ENCODE measurements around the gene TCF23. TPM values are rescaled to one million over a fixed set of nuclear protein-coding genes. Genes with fewer than 3 reads are reported as not detected.
"Not testable (repeated sequence)": the region's sequence is repeated elsewhere in the genome, so short reads cannot be mapped to it uniquely, and the experiment has no call there.

Gene TCF23
- total RNA-seq: 0.52 TPM

- Histone ChIP-seq H3K9me3 (ENCODE audit: control insufficient read depth in 3 of 3, low read length in 3 of 3) (no peaks in the 10 kb centered on the region), H3K4me1 (ENCODE audit: control insufficient read depth in 3 of 3, insufficient read depth in 3 of 3, low read length in 3 of 3) (peaks cover 0 to 19% (median 3%) of the 10 kb centered on the region in 3 donors), H3K36me3 (ENCODE audit: control insufficient read depth in 3 of 3, insufficient read depth in 3 of 3, low read length in 3 of 3) (no peaks in the 10 kb centered on the region), H3K9ac (ENCODE audit: low read depth in 1 of 3, low read length in 3 of 3) (no peak within 1 kb of the TSS), H3K27me3 (ENCODE audit: control insufficient read depth in 3 of 3, insufficient read depth in 3 of 3, low read length in 3 of 3) (peaks cover 0 to 4% (median 0%) of the 10 kb centered on the region in 3 donors), H3K4me3 (ENCODE audit: low read length in 3 of 3) (no peak within 1 kb of the TSS), H3K27ac (ENCODE audit: low read depth, low read length) (no peak within 1 kb of the TSS)
Observed at GRCh38 chr2:27148801-27149439, at the start of gene TCF23. TSS of gene TCF23 (plus strand) at chr2:27149004. CDS start at chr2:27149134, 130 bp downstream.

GRCh38 chr2:27099334-27099955 is 49.4 kb upstream of the TCF23 start:
- no peaks in the 10 kb centered on the region for H3K27me3 ChIP-seq (ENCODE audit: control insufficient read depth in 3 of 3, insufficient read depth in 3 of 3, low read length in 3 of 3)
- H3K4me3 ChIP-seq (ENCODE audit: low read length in 3 of 3): no peak overlapping the region
- H3K27ac ChIP-seq (ENCODE audit: low read depth, low read length): no peak overlapping the region
- H3K4me1 ChIP-seq (ENCODE audit: control insufficient read depth in 3 of 3, insufficient read depth in 3 of 3, low read length in 3 of 3): peaks cover 11 to 16% (median 13%) of the 10 kb centered on the region in 3 donors
- no peak overlapping the region for H3K9ac ChIP-seq (ENCODE audit: low read depth in 1 of 3, low read length in 3 of 3)
- H3K36me3 ChIP-seq (ENCODE audit: control insufficient read depth in 3 of 3, insufficient read depth in 3 of 3, low read length in 3 of 3): peaks cover 0 to 2% (median 0%) of the 10 kb centered on the region in 3 donors
- H3K9me3 ChIP-seq (ENCODE audit: control insufficient read depth in 3 of 3, low read length in 3 of 3): no peaks in the 10 kb centered on the region

GRCh38 chr2:27100036-27100435 is 48.8 kb upstream of the TCF23 start:
- no peaks in the 10 kb centered on the region for H3K27me3 ChIP-seq (ENCODE audit: control insufficient read depth in 3 of 3, insufficient read depth in 3 of 3, low read length in 3 of 3)
- H3K36me3 ChIP-seq (ENCODE audit: control insufficient read depth in 3 of 3, insufficient read depth in 3 of 3, low read length in 3 of 3): peaks cover 0 to 2% (median 0%) of the 10 kb centered on the region in 3 donors
- no peak overlapping the region for H3K27ac ChIP-seq (ENCODE audit: low read depth, low read length)
- H3K9me3 ChIP-seq (ENCODE audit: control insufficient read depth in 3 of 3, low read length in 3 of 3): no peaks in the 10 kb centered on the region
- H3K9ac ChIP-seq (ENCODE audit: low read depth in 1 of 3, low read length in 3 of 3): no peak overlapping the region
- H3K4me1 ChIP-seq (ENCODE audit: control insufficient read depth in 3 of 3, insufficient read depth in 3 of 3, low read length in 3 of 3): peaks cover 11 to 16% (median 13%) of the 10 kb centered on the region in 3 donors
- no peak overlapping the region for H3K4me3 ChIP-seq (ENCODE audit: low read length in 3 of 3)

- no peaks in the 10 kb centered on the region for H3K27me3 ChIP-seq (ENCODE audit: control insufficient read depth in 3 of 3, insufficient read depth in 3 of 3, low read length in 3 of 3)
- H3K27ac ChIP-seq (ENCODE audit: low read depth, low read length): no peak overlapping the region
- H3K9me3 ChIP-seq (ENCODE audit: control insufficient read depth in 3 of 3, low read length in 3 of 3): no peaks in the 10 kb centered on the region
- H3K4me3 ChIP-seq (ENCODE audit: low read length in 3 of 3): no peak overlapping the region
- H3K4me1 ChIP-seq (ENCODE audit: control insufficient read depth in 3 of 3, insufficient read depth in 3 of 3, low read length in 3 of 3): no peaks in the 10 kb centered on the region
- H3K36me3 ChIP-seq (ENCODE audit: control insufficient read depth in 3 of 3, insufficient read depth in 3 of 3, low read length in 3 of 3): peaks cover 0 to 2% (median 0%) of the 10 kb centered on the region in 3 donors
- H3K9ac ChIP-seq (ENCODE audit: low read depth in 1 of 3, low read length in 3 of 3): no peak overlapping the region
Observed at GRCh38 chr2:27102329-27102728, 46.5 kb upstream of the TCF23 start.

- no peaks in the 10 kb centered on the region for H3K4me1 ChIP-seq (ENCODE audit: control insufficient read depth in 3 of 3, insufficient read depth in 3 of 3, low read length in 3 of 3)
- no peaks in the 10 kb centered on the region for H3K36me3 ChIP-seq (ENCODE audit: control insufficient read depth in 3 of 3, insufficient read depth in 3 of 3, low read length in 3 of 3)
- H3K27me3 ChIP-seq (ENCODE audit: control insufficient read depth in 3 of 3, insufficient read depth in 3 of 3, low read length in 3 of 3): no peaks in the 10 kb centered on the region
- H3K4me3 ChIP-seq (ENCODE audit: low read length in 3 of 3): no peak overlapping the region
- H3K27ac ChIP-seq (ENCODE audit: low read depth, low read length): no peak overlapping the region
- no peak overlapping the region for H3K9ac ChIP-seq (ENCODE audit: low read depth in 1 of 3, low read length in 3 of 3)
- no peaks in the 10 kb centered on the region for H3K9me3 ChIP-seq (ENCODE audit: control insufficient read depth in 3 of 3, low read length in 3 of 3)
Observed at GRCh38 chr2:27105981-27106380, 42.8 kb upstream of the TCF23 start.

- Histone ChIP-seq H3K9me3 (ENCODE audit: control insufficient read depth in 3 of 3, low read length in 3 of 3) (no peaks in the 10 kb centered on the region), H3K4me1 (ENCODE audit: control insufficient read depth in 3 of 3, insufficient read depth in 3 of 3, low read length in 3 of 3) (no peaks in the 10 kb centered on the region), H3K36me3 (ENCODE audit: control insufficient read depth in 3 of 3, insufficient read depth in 3 of 3, low read length in 3 of 3) (no peaks in the 10 kb centered on the region), H3K27ac (ENCODE audit: low read depth, low read length) (no peak overlapping the region), H3K9ac (ENCODE audit: low read depth in 1 of 3, low read length in 3 of 3) (peak overlapping the region in 1 of 3 donors; percentile 25), H3K27me3 (ENCODE audit: control insufficient read depth in 3 of 3, insufficient read depth in 3 of 3, low read length in 3 of 3) (no peaks in the 10 kb centered on the region), H3K4me3 (ENCODE audit: low read length in 3 of 3) (no peak overlapping the region)
Observed at GRCh38 chr2:27108221-27108620, 40.6 kb upstream of the TCF23 start.

GRCh38 chr2:27109083-27109482 is 39.7 kb upstream of the TCF23 start:
- Histone ChIP-seq H3K4me3 (ENCODE audit: low read length in 3 of 3) (no peak overlapping the region), H3K36me3 (ENCODE audit: control insufficient read depth in 3 of 3, insufficient read depth in 3 of 3, low read length in 3 of 3) (no peaks in the 10 kb centered on the region), H3K4me1 (ENCODE audit: control insufficient read depth in 3 of 3, insufficient read depth in 3 of 3, low read length in 3 of 3) (no peaks in the 10 kb centered on the region), H3K27ac (ENCODE audit: low read depth, low read length) (no peak overlapping the region), H3K27me3 (ENCODE audit: control insufficient read depth in 3 of 3, insufficient read depth in 3 of 3, low read length in 3 of 3) (no peaks in the 10 kb centered on the region), H3K9ac (ENCODE audit: low read depth in 1 of 3, low read length in 3 of 3) (no peak overlapping the region), H3K9me3 (ENCODE audit: control insufficient read depth in 3 of 3, low read length in 3 of 3) (no peaks in the 10 kb centered on the region)

- not testable (repeated sequence) for H3K27ac ChIP-seq (ENCODE audit: low read depth, low read length); H3K4me1 ChIP-seq (ENCODE audit: control insufficient read depth in 3 of 3, insufficient read depth in 3 of 3, low read length in 3 of 3); H3K9me3 ChIP-seq (ENCODE audit: control insufficient read depth in 3 of 3, low read length in 3 of 3); H3K27me3 ChIP-seq (ENCODE audit: control insufficient read depth in 3 of 3, insufficient read depth in 3 of 3, low read length in 3 of 3); H3K9ac ChIP-seq (ENCODE audit: low read depth in 1 of 3, low read length in 3 of 3); H3K4me3 ChIP-seq (ENCODE audit: low read length in 3 of 3); H3K36me3 ChIP-seq (ENCODE audit: control insufficient read depth in 3 of 3, insufficient read depth in 3 of 3, low read length in 3 of 3)
Observed at GRCh38 chr2:27110603-27111352, 38.0 kb upstream of the TCF23 start.

GRCh38 chr2:27111392-27112078 is 37.3 kb upstream of the TCF23 start:
- not testable (repeated sequence) for H3K27me3 ChIP-seq (ENCODE audit: control insufficient read depth in 3 of 3, insufficient read depth in 3 of 3, low read length in 3 of 3); H3K36me3 ChIP-seq (ENCODE audit: control insufficient read depth in 3 of 3, insufficient read depth in 3 of 3, low read length in 3 of 3); H3K9me3 ChIP-seq (ENCODE audit: control insufficient read depth in 3 of 3, low read length in 3 of 3); H3K4me1 ChIP-seq (ENCODE audit: control insufficient read depth in 3 of 3, insufficient read depth in 3 of 3, low read length in 3 of 3); H3K4me3 ChIP-seq (ENCODE audit: low read length in 3 of 3); H3K27ac ChIP-seq (ENCODE audit: low read depth, low read length); H3K9ac ChIP-seq (ENCODE audit: low read depth in 1 of 3, low read length in 3 of 3)

Measured in skeletal muscle tissue (tissue), 4 donors.